ENCODE data around the gene SMARCA2.

SMARCA2 gene

GRCh38 chr9:2015581-2016407 is 647 bp downstream of the SMARCA2 start:
- DNase-seq (ENCODE audit: low spot score): peak; percentile 46

- peak; percentile 44 for DNase-seq (ENCODE audit: low spot score)
Observed at GRCh38 chr9:2016408-2017330, 1.5 kb downstream of the SMARCA2 start.

DNA sequence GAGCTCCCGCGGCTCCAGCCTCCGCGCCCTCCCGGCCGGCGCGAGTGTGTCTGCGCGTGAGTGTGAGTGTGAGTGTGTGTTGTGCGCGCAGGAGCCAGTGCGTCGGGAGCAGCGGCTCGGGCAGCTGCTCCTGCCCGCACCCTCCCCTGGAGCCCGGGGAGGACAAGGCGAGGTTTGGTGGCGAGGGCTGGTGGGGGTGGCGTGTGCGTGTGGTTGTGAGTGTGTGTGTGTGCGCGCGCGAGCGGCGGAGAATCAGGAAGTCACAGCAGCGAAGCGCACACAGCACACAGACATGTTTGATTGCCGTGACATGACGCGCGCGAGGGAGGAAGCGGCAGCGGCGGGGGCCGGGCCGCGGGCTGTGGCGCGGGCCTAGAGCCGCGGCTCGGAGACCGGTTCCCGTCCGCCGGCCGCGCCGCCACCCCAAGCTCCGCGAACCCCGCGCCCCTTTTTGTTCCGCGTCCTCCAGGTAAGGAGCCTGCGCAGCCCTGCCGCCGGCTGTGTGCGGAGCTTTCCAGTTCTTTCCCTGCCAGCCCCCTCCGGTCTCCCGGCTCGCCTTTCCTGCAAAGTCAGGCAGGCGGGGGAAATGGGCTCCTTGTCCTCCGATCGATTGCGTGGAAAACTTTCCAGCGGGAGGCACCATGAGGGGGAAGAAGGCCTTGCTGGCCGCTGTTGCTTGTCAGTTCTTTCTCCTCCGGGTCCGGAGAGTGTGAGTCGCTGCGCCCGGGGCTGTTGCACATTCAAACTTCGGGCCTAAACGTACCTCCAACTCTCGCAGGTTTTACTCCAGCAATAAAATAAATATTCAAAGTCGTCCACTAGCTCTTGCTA is 2.4 kb downstream of the SMARCA2 start:
- DNase-seq (ENCODE audit: low spot score): peak; percentile 53

DNA sequence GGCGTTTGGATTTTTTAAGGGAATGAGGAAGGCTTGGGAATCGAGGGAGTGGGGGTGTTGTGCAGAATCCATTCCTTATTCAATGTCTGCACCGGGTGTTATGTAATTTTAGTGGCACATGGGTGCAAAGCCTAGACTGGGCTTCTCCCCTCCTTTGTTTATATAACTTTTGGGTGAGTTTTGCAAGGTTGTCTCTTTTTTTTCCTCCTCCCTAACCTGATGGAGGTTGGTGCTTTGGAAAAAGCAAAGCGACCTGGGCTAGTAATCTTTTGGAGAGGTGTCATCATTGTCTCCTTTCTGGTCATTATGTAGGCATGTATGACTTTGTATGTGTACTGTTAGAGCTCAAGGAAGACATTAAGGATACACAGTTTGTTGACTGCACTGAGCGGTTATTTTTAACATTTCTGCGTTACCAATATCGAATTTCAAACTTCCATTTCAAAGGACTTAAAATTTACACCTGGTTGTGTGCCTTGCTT is 3.1 kb downstream of the SMARCA2 start:
- DNase-seq (ENCODE audit: low spot score): no peak

GRCh38 chr9:2018764-2019558 is 3.8 kb downstream of the SMARCA2 start:
- no peak for DNase-seq (ENCODE audit: low spot score)

DNA sequence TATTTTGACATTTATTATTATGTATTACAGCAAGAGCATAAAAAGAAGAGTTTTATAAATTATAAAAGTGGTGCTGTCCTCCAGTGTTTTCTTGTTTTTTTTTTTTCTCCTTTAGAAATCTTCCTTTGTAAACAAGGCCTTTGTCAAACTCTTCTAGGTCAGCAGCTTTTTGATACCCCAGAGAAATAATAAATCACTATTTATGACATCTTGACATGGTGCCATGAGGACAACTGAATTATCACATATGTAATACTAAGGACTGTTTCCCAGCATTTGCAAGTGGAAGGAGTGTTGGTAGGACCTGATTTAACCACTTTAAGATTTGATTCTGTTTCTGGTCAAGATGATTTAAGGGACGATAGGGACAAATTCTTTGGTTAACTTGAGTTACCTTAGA is 4.6 kb downstream of the SMARCA2 start:
- DNase-seq (ENCODE audit: low spot score): no peak

DNA sequence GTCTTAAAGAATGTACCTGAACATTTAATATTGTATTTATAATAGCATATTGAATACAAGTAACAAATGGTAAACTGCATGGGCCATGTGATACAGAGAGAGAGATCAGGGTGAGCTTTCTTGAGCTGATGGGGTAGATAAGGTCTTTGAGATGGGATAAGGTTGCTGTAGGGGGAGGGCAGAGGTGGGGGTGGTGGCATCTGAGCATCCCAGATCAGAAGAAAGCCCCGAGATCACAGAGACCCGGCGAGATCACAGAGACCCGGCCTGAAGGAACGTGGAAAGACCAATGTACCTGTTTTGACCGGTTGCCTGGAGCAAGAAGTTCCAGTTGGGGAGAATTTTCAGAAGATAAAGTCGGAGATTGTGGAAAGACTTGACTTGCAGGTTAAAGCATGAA is 6.6 kb downstream of the SMARCA2 start:
- DNase-seq (ENCODE audit: low spot score): no peak

- DNase-seq (ENCODE audit: low spot score): no peak
Observed at GRCh38 chr9:2022560-2022959, 7.4 kb downstream of the SMARCA2 start.

- no peak for DNase-seq (ENCODE audit: low spot score)
Observed at GRCh38 chr9:2023042-2023441, 7.9 kb downstream of the SMARCA2 start.

DNA sequence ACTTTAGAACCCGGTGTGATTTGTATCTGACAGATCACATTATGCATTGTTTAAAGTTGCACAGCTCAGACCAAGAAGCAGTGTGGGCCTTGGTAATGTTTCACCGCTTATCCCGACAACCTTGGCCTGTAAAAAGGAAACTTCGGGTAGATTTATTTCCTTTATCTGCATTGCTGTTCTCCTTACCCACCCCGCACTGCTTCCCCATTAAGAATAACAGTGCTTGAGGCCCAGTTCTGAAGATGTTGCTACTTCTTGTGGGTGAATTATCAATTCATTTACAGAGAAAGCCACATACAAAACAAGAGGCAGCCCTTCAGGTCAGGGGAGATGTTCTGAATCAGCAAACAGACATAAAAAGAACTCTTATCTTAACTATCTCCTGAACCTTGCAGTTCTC is 8.4 kb downstream of the SMARCA2 start:
- DNase-seq (ENCODE audit: low spot score): no peak

- no peak for DNase-seq (ENCODE audit: low spot score)
Observed at GRCh38 chr9:2024888-2025782, 10.0 kb downstream of the SMARCA2 start.

GRCh38 chr9:2026220-2026997 is 11.3 kb downstream of the SMARCA2 start:
- DNase-seq (ENCODE audit: low spot score): peak; percentile 66

GRCh38 chr9:2027543-2028160 is 12.5 kb downstream of the SMARCA2 start:
- DNase-seq (ENCODE audit: low spot score): no peak

GRCh38 chr9:2028888-2029287 is 13.7 kb downstream of the SMARCA2 start:
- DNase-seq (ENCODE audit: low spot score): no peak

DNA sequence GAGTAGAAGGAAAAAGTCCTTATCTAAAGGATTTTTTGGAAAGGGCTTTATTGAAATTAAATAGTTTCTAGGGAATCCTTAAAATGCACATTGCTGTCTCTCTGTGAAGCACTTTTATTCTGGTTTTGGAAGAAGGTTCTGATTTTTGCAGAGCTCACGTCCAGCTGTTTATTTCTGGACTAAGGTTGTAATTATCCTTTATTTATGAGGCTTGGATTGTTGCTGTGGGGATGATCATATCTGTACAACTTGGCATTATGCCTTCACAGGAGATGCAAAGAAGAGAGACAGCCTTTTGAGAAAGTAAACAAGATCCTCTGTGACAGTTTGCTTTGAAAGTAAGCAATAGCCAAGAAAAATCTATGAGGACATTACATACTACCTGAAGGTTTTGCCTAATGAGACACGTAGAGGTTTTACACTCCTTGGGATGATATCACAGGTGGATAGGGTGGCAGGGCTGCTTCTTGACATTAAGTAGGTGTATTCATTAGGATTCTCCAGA is 14.6 kb downstream of the SMARCA2 start:
- DNase-seq (ENCODE audit: low spot score): no peak

GRCh38 chr9:2032234-2032633 is 17.1 kb downstream of the SMARCA2 start:
- DNase-seq (ENCODE audit: low spot score): no peak

- DNase-seq (ENCODE audit: low spot score): no peak
Observed at GRCh38 chr9:2036844-2037243, 21.7 kb downstream of the SMARCA2 start.

- DNase-seq (ENCODE audit: low spot score): no peak
Observed at GRCh38 chr9:2039294-2040180, 24.4 kb downstream of the SMARCA2 start.
